Measurements from ENCODE around the gene MARS1. TPM values are rescaled to one million over a fixed set of nuclear protein-coding genes. Genes with fewer than 3 reads are reported as not detected.

Gene MARS1
- total and polyA plus RNA-seq, 2 donors from 2014 or later: 62.8 to 158 TPM

DNA sequence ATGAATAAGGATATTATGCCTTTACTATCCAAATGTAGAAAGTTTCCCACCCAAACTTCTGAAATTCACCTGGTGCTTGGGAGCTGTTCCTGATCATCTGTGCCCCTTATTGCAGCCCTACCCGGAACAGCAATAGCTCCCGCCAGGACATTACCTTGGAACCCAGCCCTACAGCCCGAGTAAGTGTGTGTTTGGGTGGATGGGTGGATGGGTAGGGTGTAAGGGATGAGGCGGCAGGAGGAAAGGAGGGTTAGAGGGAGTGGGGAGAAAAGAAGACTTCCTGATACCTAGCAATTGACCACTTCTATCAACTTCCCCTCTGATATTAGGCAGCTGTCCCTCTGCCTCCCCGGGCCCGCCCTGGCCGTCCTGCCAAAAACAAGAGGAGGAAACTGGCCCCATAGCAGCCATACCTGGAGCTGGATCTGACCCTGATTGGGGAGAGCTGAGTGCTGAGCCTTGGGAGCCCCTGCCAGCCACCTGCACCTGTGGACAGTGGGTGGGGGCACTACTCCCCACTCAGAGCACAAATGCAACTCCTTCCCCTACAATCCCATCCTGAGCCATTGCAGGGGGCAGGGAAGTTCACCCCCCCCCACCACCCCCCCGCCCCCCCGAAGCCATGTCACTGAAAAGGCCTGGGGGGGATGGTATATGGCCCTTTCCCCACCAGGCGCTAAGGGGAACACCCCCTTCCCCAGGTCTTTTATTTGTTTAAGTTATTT is 41.1 kb downstream of the MARS1 start:
- H3K27ac ChIP-seq (ENCODE audit: low read depth in 2 of 2, low read length in 2 of 2): no peak overlapping the region
- no peak overlapping the region for H3K4me3 ChIP-seq (ENCODE audit: low read length in 3 of 3)
- intact Hi-C loops (cut with DNase I): no loop called here
- no peaks in the 10 kb centered on the region for H3K9me3 ChIP-seq (ENCODE audit: control insufficient read depth in 2 of 3, insufficient read depth in 1 of 3, low read length in 3 of 3)
- no peak for FAIRE-seq
- H3K36me3 ChIP-seq (ENCODE audit: control insufficient read depth in 2 of 3, insufficient read depth in 3 of 3, low read length in 3 of 3): peaks cover 14 to 74% (median 32%) of the 10 kb centered on the region in 3 donors
- TF ChIP-seq CTCF (IDR thresholded peaks at IDR 0.05; ENCODE audit: borderline replicate concordance, extremely low read depth, insufficient read depth): no peak
- DNase-seq: no peak
- H3K9ac ChIP-seq (ENCODE audit: low read length in 3 of 3): no peak overlapping the region
- peaks cover 0 to 11% (median 5%) of the 10 kb centered on the region in 3 donors for H3K4me1 ChIP-seq (ENCODE audit: control insufficient read depth in 2 of 3, insufficient read depth in 2 of 3, low read depth in 1 of 3, low read length in 3 of 3)
- H3K27me3 ChIP-seq (ENCODE audit: control insufficient read depth, insufficient read depth, low read length): no peaks in the 10 kb centered on the region

DNA sequence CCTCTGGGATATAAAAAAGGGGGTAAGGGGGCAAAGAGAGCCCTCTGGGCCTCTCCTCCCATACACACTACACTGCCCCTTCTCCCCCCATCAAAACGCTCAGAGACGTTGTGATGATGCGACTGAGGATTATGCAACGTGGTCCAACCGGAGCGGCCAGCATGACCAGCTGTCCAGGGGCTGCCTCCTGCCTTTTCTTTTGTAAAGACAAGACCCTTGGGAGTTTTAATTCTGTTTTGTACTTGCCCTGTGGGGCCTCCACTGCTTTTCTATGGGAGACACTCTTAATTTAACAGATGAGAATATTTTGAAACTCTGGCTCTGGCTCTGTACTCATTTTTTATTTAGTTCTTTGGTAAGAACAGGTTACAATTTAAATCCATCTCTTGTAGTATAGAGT is 42.0 kb downstream of the MARS1 start:
- intact Hi-C loops (cut with DNase I): no loop called here
- Histone ChIP-seq H3K4me1 (ENCODE audit: control insufficient read depth in 2 of 3, insufficient read depth in 2 of 3, low read depth in 1 of 3, low read length in 3 of 3) (peaks cover 0 to 3% (median 0%) of the 10 kb centered on the region in 3 donors), H3K27ac (ENCODE audit: low read depth in 2 of 2, low read length in 2 of 2) (no peak overlapping the region), H3K9me3 (ENCODE audit: control insufficient read depth in 2 of 3, insufficient read depth in 1 of 3, low read length in 3 of 3) (no peaks in the 10 kb centered on the region), H3K27me3 (ENCODE audit: control insufficient read depth, insufficient read depth, low read length) (no peaks in the 10 kb centered on the region), H3K4me3 (ENCODE audit: low read length in 3 of 3) (no peak overlapping the region), H3K36me3 (ENCODE audit: control insufficient read depth in 2 of 3, insufficient read depth in 3 of 3, low read length in 3 of 3) (peaks cover 17 to 75% (median 39%) of the 10 kb centered on the region in 3 donors), H3K9ac (ENCODE audit: low read length in 3 of 3) (no peak overlapping the region)
- FAIRE-seq: no peak
- DNase-seq: no peak
- TF ChIP-seq CTCF (IDR thresholded peaks at IDR 0.05; ENCODE audit: borderline replicate concordance, extremely low read depth, insufficient read depth): no peak

- no peak overlapping the region for H3K27ac ChIP-seq (ENCODE audit: low read depth in 2 of 2, low read length in 2 of 2)
- no peak overlapping the region for H3K4me3 ChIP-seq (ENCODE audit: low read length in 3 of 3)
- peaks cover 17 to 76% (median 44%) of the 10 kb centered on the region in 3 donors for H3K36me3 ChIP-seq (ENCODE audit: control insufficient read depth in 2 of 3, insufficient read depth in 3 of 3, low read length in 3 of 3)
- no peak overlapping the region for H3K9ac ChIP-seq (ENCODE audit: low read length in 3 of 3)
- no peak for TF ChIP-seq CTCF (IDR thresholded peaks at IDR 0.05; ENCODE audit: borderline replicate concordance, extremely low read depth, insufficient read depth)
- no peaks in the 10 kb centered on the region for H3K4me1 ChIP-seq (ENCODE audit: control insufficient read depth in 2 of 3, insufficient read depth in 2 of 3, low read depth in 1 of 3, low read length in 3 of 3)
- FAIRE-seq (no peak), DNase-seq (no peak)
- no peaks in the 10 kb centered on the region for H3K9me3 ChIP-seq (ENCODE audit: control insufficient read depth in 2 of 3, insufficient read depth in 1 of 3, low read length in 3 of 3)
- no peaks in the 10 kb centered on the region for H3K27me3 ChIP-seq (ENCODE audit: control insufficient read depth, insufficient read depth, low read length)
- intact Hi-C loops (cut with DNase I): no loop called here
Observed at GRCh38 chr12:57530396-57531142, 42.7 kb downstream of the MARS1 start.

Measured in kidney (tissue), 14 donors.